ENCODE results near the gene ADGRE2.
A peak's percentile ranks its signal among the peaks of the same experiment; 100 is the strongest.

The ADGRE2 gene

DNA sequence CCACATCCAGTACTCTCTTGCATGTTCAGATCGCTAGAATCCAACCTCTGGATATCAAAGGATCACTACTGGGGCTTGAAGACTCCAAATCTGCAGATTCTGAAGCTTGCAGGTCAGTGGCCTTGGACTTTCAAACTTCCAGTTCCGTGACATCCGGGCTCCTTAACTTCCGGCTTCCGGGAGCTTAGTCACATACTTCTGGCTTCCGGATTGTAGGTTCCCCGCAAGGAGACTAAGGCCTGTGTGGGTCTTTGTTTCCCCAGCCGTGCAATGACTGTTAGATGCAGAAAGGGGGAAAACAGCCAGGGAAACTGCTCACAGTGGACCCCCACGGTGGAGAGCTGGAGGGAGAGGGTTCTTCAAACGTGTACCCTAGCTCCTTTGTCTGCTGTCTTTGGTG lies 47.2 kb downstream of the ADGRE2 start:
- DNase-seq: no peak

- no peak for DNase-seq
These were observed 49.8 kb downstream of the ADGRE2 start for GRCh38 chr19:14728595-14728994.

- no peak for DNase-seq
These were observed 56.2 kb downstream of the ADGRE2 start for GRCh38 chr19:14722127-14722526.

GRCh38 chr19:14719162-14719561 lies 59.2 kb downstream of the ADGRE2 start:
- no peak for DNase-seq

- DNase-seq: no peak
These were observed 59.7 kb downstream of the ADGRE2 start for GRCh38 chr19:14718522-14719116.

DNA sequence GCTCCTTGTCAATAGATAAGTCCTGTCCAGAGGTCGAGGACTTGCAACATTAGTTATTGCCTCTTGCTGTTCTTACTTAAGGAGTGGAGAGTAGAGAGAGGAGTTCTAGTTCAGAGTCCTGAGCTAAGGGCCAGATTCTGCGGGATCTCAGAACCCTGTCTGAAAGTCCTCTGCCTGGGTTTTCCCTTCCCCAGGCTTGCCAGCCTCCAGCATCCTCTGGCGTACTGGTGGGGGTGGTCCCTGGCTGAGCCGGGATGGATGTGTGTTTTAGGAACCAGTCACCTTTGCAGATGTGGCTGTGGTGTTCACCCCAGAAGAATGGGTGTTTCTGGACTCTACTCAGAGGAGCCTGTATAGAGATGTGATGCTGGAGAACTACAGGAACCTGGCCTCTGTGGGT lies 62.5 kb downstream of the ADGRE2 start:
- DNase-seq: no peak

DNA sequence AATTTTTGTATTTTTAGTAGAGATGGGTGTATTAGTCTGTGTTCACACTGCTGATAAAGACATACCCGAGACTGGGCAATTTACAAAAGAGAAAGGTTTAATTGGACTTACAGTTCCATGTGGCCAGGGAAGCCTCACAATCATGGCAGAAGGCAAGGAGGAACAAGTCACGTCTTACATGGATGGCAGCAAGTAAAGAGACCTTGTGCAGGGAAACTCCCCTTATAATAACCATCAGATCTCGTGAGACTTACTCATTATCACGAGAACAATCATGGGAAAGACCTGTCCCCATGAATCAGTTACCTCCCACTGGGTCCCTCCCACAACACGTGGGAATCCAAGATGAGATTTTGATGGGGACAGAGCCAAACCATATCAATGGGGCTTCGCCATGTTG lies 73.9 kb downstream of the ADGRE2 start:
- no peak for DNase-seq

DNA sequence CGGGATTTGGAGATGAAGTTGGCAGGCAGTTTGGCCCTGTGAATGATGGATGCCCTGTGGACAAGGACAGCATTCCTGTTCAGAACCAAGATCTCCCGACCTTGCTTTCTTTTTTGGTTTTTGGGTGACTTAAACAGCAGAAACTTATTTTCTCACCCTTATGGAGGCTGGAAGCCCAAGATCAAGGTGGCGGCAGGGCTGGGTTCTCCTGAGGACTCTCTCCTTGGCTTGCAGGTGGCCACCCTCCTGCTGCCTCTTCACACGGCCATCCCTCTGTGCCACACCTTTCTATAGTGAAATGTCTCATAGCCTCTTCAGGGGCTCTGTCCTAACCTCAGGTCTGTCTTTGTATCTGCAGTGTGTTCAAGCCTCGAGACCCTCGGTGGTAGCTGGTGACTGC lies 74.5 kb downstream of the ADGRE2 start:
- no peak for DNase-seq

- no peak for DNase-seq
These were observed 77.5 kb downstream of the ADGRE2 start for GRCh38 chr19:14700711-14701375.

DNA sequence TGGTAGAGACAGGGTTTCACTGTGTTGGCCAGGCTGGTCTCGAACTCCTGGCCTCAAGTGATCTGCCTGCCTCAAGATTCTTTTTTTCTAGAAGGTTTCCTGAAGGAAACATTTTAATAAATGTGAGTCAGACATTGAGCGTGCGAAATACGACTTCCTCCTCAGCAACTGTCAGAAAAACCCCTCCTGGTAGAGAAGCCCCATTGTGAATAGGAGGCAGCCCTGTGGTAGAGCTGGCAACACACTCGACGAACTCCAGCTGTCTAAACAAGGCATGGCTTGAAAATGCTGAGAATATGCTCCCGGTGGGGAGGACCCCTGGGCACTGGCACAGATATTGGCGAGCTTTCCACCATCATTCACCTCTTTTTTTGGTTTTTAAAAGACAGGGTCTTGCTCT lies 78.7 kb downstream of the ADGRE2 start:
- no peak for DNase-seq

DNA sequence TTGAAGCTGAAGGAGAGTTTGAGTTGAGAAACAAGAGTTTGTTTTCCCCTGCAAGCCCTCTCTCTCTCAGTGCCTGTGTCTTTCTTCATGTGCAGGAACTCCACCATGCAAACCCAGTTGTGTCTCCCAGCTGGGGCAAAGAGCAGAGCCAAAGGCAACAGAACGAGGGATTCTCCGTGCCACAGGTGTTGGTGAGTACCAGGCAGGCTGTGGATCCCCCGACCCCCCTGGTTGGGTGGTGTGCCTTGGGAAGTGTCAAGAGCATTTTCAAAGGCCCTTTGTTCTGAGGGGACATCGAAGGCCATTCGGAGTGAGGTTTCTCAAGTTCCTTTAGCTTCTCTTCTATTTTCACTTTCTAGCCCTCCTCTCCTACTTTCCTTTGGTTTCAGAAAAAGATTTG lies 82.9 kb downstream of the ADGRE2 start:
- DNase-seq: no peak

DNA sequence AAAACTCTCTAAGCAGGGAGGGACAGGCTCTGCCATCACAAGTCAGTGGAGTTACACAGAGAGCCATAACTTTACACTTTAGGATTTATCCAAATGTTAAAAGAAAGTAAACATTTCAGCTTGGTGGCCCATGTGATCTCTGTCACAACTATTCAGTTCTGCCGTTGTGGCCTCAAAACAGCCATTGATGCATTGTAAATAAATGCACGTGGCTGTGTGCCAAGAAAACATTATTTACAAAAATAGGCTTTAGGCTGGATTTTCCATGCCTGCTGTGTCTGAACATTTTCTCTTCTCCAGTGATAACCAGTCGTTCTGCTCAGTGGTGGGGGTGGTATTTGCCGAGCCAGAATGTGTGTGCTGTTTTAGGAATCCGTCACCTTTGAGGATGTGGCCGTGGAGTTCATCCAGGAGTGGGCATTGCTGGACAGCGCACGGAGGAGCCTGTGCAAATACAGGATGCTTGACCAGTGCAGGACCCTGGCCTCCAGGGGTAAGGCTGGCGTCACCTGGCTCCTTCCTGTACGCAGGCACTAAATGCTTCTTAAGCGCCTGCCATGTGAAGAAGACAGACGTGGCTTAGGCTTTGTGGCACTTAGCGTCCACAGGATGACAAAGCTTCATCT lies 83.6 kb downstream of the ADGRE2 start:
- no peak for DNase-seq

GRCh38 chr19:14689598-14690503 lies 88.5 kb downstream of the ADGRE2 start, which contains the start of gene ZNF333:
TSS of gene ZNF333 (plus strand) at chr19:14690048. CDS start at chr19:14693492, 3,444 bp downstream.
- DNase-seq: peak; percentile 100

GRCh38 chr19:14686411-14686810 lies 91.9 kb downstream of the ADGRE2 start:
- DNase-seq: no peak

DNA sequence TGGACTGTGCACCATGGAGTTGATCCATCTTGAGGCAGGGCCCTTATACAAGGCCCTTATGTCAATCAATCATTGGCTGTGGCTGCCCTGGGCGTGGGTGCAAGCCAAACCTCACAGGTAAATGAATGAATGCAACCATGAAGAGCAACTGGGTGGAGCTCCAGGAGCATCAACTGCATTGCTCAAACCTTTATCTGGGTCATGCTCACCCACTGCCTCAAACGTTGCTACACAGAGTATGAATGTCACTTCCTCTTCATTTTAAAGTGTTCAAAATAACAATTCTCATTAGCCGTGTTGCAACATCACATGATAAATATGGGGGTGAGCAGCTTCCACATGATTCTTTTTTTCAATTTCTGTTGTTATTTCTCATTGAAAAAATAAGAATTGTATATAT lies 94.9 kb downstream of the ADGRE2 start:
- no peak for DNase-seq
